22Rv1 (cell line): Measurements from ENCODE around the gene TP53BP1.

Experiments
- CTCF ChIP-seq: fragments of 450-650 bp; IDR thresholded peaks from 2 replicates; pipeline ENCODE4 v1.5.1; 2017; ENCODE audit warnings: mild to moderate bottlenecking
- ZFX ChIP-seq: fragments of 450-650 bp; IDR thresholded peaks from 2 replicates; pipeline ENCODE4 v1.6.1; 2017; ENCODE audit warnings: antibody characterized with exemption, borderline replicate concordance

GRCh38 chr15:43433165-43433564, 59.8 kb downstream of the TP53BP1 start:
- TF ChIP-seq CTCF (no peak), ZFX (no peak)
